Muscle layer of colon (tissue), 2 donors: ENCODE measurements around the gene SLC7A5.
"Not testable (repeated sequence)": the region's sequence is repeated elsewhere in the genome, so short reads cannot be mapped to it uniquely, and the experiment has no call there.

ENCODE experiments used
- H3K27ac ChIP-seq: one replicate; pipeline ENCODE4 v1.7.0; 2013; ENCODE audit warnings: low read depth, mild to moderate bottlenecking, low read length, moderate library complexity
- H3K27me3 ChIP-seq, 2 donors: one replicate each; pipeline ENCODE4 v1.7.0; 2013; ENCODE audit warnings: low read length in 2 of 2, mild to moderate bottlenecking in 2 of 2; ENCODE audit not compliant: insufficient read depth in 2 of 2, control insufficient read depth in 1 of 2
- H3K36me3 ChIP-seq: one replicate; pipeline ENCODE4 v1.7.0; 2013; ENCODE audit warnings: mild to moderate bottlenecking, low read length; ENCODE audit not compliant: insufficient read depth
- H3K4me1 ChIP-seq: one replicate; pipeline ENCODE4 v1.7.0; 2013; ENCODE audit warnings: mild to moderate bottlenecking, low read length; ENCODE audit not compliant: insufficient read depth
- H3K4me3 ChIP-seq, 2 donors: one replicate each; pipeline ENCODE4 v1.7.0; 2013; ENCODE audit warnings: low read length in 2 of 2, low read depth in 1 of 2, mild to moderate bottlenecking in 1 of 2, moderate library complexity in 1 of 2
- H3K9ac ChIP-seq: one replicate; pipeline ENCODE4 v1.7.0; 2013; ENCODE audit warnings: low read length
- H3K9me3 ChIP-seq: one replicate; pipeline ENCODE4 v1.7.0; 2013; ENCODE audit warnings: mild to moderate bottlenecking, low read length
- donor health status: abdominal sarcoma.
- donor health status: Adenocarcinoma of cecum.

Gene SLC7A5

DNA sequence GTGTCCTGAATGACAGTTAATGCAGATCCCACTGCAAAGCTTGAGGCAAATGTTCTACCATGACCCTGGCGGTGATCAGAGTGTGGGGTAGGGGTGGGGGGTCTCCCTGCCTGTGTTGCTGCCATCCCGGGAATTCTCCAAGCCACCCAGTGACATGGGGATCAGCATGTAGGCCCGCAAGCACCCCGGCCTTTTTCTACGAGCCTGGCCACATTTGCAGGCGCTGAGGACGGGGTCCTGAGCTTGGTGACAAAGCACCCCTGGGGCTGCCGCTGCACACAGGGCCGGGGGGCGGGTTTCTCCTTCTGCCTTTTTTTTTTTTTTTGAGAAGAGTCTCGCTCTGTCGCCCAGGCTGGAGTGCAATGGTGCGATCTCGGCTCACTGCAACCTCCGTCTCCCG, 35.8 kb downstream of the SLC7A5 start:
- Histone ChIP-seq H3K27ac (no peak overlapping the region), H3K27me3 (no peaks in the 10 kb centered on the region), H3K4me1 (peaks cover 5% of the 10 kb centered on the region), H3K9ac (no peak overlapping the region), H3K9me3 (no peaks in the 10 kb centered on the region), H3K36me3 (peaks cover 16% of the 10 kb centered on the region), H3K4me3 (no peak overlapping the region)

DNA sequence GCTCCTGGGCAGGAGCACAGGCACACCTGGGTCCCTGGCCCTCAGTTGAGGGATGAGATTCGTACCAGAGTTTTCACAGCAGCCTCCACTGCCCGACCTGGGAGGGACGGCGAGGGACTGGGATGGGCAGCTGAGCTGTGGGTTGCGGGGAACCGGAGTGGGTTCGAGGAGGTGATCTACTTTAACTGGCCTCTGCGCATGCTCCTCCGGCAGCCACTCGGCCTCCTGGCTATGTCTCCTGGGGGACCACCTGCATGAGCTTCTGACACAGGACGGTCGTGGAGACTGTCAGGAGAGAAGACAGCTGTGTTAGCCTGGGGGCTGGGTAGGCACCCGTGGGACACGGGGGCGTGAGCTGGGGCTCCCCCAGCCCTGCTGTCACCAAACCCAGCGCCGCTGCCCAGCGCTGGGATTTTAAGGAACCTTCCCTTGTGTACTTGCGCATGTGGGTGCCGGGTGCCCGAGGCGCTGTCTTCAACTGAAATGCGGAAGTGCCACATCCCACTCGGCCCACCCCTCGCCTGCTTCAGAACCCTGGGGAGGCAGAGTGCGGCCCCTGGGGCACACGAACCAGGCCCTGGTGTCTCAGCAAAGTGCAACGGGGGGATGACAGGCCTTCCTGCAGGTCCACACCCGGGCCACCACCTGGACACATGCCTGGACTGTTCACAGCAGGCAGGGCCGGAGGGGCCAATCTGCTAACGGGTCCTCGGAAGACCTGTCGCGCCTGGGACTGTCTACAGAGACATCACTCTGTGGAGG, 36.4 kb downstream of the SLC7A5 start:
- Histone ChIP-seq H3K9ac (no peak overlapping the region), H3K9me3 (no peaks in the 10 kb centered on the region), H3K36me3 (peaks cover 12% of the 10 kb centered on the region), H3K27me3 (no peaks in the 10 kb centered on the region), H3K4me3 (no peak overlapping the region), H3K4me1 (peaks cover 5% of the 10 kb centered on the region), H3K27ac (no peak overlapping the region)

DNA sequence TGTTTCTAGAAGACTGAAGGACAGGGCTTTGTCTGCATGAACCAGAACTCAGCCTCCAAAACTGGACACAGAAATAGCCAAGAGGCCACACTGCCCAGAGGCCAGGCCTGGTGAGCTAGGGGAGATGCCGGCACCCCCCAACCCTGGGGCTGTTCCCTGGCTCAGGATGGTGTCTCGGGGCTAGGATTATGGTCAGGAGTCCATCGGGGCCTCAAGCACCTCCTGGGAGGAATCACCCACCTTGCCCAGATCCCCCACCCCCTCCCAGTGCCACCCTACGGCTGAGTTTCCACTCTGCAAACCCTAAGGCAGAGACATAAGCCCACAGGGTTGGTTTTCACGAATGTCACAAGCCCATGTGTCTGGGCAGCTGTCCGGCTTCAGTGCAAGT, 37.2 kb downstream of the SLC7A5 start:
- no peak overlapping the region for H3K9ac ChIP-seq
- no peaks in the 10 kb centered on the region for H3K27me3 ChIP-seq
- H3K4me3 ChIP-seq, result no peak overlapping the region
- no peak overlapping the region for H3K27ac ChIP-seq
- H3K4me1 ChIP-seq, result peaks cover 5% of the 10 kb centered on the region
- H3K36me3 ChIP-seq, result peaks cover 12% of the 10 kb centered on the region
- H3K9me3 ChIP-seq, result no peaks in the 10 kb centered on the region

- H3K36me3 ChIP-seq, result peaks cover 6% of the 10 kb centered on the region
- H3K27me3 ChIP-seq, result no peaks in the 10 kb centered on the region
- H3K4me3 ChIP-seq, result no peak overlapping the region
- H3K9me3 ChIP-seq, result no peaks in the 10 kb centered on the region
- no peak overlapping the region for H3K9ac ChIP-seq
- H3K27ac ChIP-seq, result no peak overlapping the region
- peaks cover 5% of the 10 kb centered on the region for H3K4me1 ChIP-seq
These were observed 37.7 kb downstream of the SLC7A5 start for GRCh38 chr16:87831421-87832136.

DNA sequence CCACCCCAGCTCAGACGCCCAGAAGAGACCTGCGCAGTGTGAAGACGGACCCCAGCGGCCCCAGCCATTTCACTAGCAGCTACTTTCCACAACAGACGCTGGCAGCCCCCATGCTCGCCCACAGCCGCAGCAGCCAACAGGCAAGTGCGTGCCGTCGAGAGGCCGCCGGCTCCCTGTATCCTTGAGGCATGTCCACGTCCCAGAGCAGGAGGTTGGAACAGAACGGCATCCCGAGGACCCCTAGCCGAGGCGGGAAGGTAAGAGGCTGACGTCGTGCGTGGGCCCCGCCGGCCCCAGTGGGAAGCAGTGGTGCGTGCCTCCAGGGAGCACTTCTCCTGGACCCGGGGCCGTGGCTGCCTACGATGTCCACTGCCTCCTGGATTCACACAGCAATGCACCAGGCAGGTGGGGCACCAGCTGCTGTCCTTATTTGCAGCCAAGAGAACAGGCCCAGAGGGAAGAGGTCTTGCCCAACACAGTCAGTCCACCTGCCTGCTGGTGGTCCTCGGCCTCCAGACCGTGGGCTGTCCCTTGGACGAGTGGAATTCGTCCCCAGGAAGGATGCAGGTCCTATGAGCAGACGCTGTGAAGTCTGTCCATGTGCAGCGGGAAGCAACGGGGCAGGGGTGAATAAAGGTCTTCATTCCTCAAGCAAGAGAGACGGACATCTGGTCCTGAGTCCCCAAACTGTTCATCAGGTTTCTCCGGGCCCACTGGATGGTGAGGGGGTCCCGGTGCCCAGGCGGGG, 38.5 kb downstream of the SLC7A5 start:
- Histone ChIP-seq H3K4me3 (no peak overlapping the region), H3K27ac (no peak overlapping the region), H3K4me1 (peaks cover 5% of the 10 kb centered on the region), H3K9me3 (no peaks in the 10 kb centered on the region), H3K27me3 (no peaks in the 10 kb centered on the region), H3K36me3 (peaks cover 6% of the 10 kb centered on the region), H3K9ac (no peak overlapping the region)

DNA sequence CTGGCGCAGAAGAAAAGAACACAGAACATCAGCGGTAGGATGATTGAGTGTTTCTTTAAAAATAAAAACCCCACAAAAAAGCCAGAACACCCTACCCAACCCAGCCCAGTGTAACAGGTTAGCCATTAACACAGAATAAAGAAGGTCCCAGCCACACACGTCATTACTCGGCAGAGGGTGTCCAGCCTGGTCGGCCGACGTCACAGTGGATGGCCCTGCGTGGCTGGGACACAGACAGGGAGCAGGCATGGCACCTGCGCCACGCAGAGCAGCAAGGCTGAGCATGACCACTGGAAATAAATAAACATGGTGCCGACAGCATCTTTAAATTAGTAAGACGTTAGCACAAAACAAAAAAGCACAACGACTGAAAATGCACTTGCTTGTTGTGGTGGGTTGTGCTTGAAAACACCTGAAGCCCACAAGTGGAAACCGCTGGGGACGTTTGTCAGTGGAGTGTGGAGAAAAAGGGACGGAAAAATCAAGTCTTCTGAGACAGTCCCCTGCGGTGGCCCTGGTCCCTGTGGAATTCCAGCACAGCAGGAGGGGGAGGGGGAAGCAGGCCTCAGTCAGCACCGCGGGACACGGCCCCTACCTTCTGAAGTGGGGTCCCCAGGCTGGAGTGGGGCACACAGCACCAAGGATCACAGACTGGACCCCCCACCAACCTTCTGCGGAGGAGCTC, 39.2 kb downstream of the SLC7A5 start:
- H3K4me1 ChIP-seq, result peaks cover 4% of the 10 kb centered on the region
- no peak overlapping the region for H3K9ac ChIP-seq
- H3K27ac ChIP-seq, result no peak overlapping the region
- no peaks in the 10 kb centered on the region for H3K9me3 ChIP-seq
- peaks cover 0 to 2% of the 10 kb centered on the region in 2 donors for H3K27me3 ChIP-seq
- H3K4me3 ChIP-seq, result no peak overlapping the region
- H3K36me3 ChIP-seq, result peaks cover 6% of the 10 kb centered on the region

GRCh38 chr16:87829622-87829980, 39.7 kb downstream of the SLC7A5 start:
- H3K36me3 ChIP-seq, result peaks cover 6% of the 10 kb centered on the region
- no peaks in the 10 kb centered on the region for H3K9me3 ChIP-seq
- H3K27me3 ChIP-seq, result peaks cover 0 to 4% of the 10 kb centered on the region in 2 donors
- H3K4me3 ChIP-seq, result no peak overlapping the region
- no peak overlapping the region for H3K9ac ChIP-seq
- no peaks in the 10 kb centered on the region for H3K4me1 ChIP-seq
- H3K27ac ChIP-seq, result no peak overlapping the region

GRCh38 chr16:87828907-87829621, 40.2 kb downstream of the SLC7A5 start:
- no peak overlapping the region for H3K27ac ChIP-seq
- no peak overlapping the region for H3K9ac ChIP-seq
- no peaks in the 10 kb centered on the region for H3K9me3 ChIP-seq
- H3K4me1 ChIP-seq, result no peaks in the 10 kb centered on the region
- H3K4me3 ChIP-seq, result no peak overlapping the region
- peaks cover 0 to 4% of the 10 kb centered on the region in 2 donors for H3K27me3 ChIP-seq
- H3K36me3 ChIP-seq, result peaks cover 2% of the 10 kb centered on the region

GRCh38 chr16:87828071-87828906, 41.0 kb downstream of the SLC7A5 start:
- H3K4me3 ChIP-seq, result no peak overlapping the region
- H3K27ac ChIP-seq, result no peak overlapping the region
- H3K27me3 ChIP-seq, result peaks cover 0 to 4% of the 10 kb centered on the region in 2 donors
- no peaks in the 10 kb centered on the region for H3K36me3 ChIP-seq
- no peak overlapping the region for H3K9ac ChIP-seq
- no peaks in the 10 kb centered on the region for H3K9me3 ChIP-seq
- no peaks in the 10 kb centered on the region for H3K4me1 ChIP-seq

- not testable (repeated sequence) for H3K36me3 ChIP-seq, H3K4me3 ChIP-seq, H3K27me3 ChIP-seq, H3K27ac ChIP-seq, H3K9ac ChIP-seq, H3K4me1 ChIP-seq, H3K9me3 ChIP-seq
These were observed 41.8 kb downstream of the SLC7A5 start for GRCh38 chr16:87827588-87827915.
